ENCODE results near the gene HCK.

- TF ChIP-seq ZNF274 (IDR thresholded peaks at IDR 0.05; ENCODE audit: low read depth, low read length) (no peak), YY1 (IDR thresholded peaks at IDR 0.05; ENCODE audit: insufficient read depth, insufficient read length) (no peak)
Measured at GRCh38 chr20:32050851-32051556, 1.0 kb upstream of the HCK start.
